Germinal center (tissue), 1 donor: ENCODE data around the gene IQSEC3.

Source experiments
- DNase-seq: peaks from one replicate; pipeline ENCODE4 v3.0.0; 2012; ENCODE audit warnings: mixed read lengths, low spot score

Gene IQSEC3

DNA sequence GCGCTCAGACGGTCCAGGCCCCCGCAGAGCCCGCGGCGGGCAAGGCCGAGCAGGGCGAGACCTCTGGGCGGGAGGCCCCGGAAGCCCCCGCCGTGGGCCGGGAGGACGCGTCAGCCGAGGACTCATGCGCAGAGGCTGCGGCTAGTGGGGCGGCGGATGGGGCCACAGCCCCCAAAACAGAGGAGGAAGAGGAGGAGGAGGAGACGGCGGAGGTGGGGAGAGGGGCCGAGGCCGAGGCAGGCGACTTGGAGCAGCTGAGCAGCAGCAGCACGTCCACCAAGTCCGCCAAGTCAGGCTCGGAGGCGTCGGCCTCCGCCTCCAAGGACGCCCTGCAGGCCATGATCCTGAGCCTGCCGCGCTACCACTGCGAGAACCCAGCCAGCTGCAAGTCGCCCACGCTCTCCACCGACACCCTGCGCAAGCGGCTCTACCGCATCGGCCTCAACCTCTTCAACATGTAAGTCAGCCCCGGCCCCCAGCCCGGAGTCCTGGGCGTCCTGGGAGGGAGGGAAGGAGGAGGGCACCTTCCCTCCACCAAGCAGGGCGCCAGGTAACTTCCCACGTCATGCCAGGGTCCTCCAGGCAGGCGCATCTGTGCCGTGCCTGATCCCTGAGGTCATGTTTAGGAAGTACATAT lies 72.4 kb downstream of the IQSEC3 start:
- no peak for DNase-seq

- DNase-seq: no peak
Measured at GRCh38 chr12:139585-139984, 73.0 kb downstream of the IQSEC3 start.

DNA sequence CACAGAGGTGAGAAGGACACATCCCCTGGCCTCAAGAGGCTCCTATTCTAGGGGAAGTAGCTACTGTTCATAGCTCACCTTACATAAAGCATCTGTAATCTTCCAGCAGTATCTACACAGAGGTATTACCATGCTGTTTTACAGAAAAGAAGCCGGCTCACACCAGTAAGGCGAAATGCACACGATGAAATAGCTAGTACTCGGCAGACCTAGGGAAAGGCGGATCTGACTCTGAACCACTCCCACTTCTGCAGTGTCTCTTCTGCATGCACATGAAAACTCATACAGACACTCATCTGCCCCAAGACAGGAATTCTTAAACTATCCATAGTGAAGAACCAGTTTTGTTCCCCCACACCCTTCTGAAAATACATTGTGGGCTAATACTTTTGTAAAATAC lies 73.6 kb downstream of the IQSEC3 start:
- no peak for DNase-seq

- DNase-seq: no peak
Measured at GRCh38 chr12:143964-144649, 77.5 kb downstream of the IQSEC3 start.

DNA sequence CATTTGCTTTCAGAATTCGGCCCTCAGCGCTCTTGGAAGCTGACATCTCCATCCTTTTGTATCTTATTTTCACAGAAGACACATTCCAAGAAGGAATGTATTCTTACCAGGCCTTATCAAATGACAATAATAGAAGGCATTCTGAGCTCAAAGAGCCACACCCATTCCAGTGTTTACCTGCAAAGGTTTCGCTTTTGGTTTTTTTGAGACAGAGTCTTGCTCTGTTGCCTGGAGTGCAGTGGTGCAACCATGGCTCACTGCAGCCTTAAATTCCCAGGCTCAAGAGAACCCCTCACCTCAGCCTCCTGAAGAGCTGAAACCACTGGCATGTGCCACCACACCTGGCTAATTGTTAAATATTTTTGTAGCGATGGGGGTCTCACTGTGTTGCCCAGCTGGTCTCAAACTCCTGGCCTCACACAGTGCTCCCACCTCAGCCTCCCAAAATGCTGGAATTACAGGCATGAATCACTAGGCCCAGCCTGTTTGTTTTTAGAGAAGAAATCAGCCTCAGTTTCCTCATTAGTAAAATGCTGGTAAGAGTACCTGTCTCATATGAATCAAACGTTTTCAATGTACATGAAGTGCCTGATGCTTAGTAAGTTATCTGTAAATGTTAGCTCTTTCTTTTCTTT lies 78.2 kb downstream of the IQSEC3 start:
- no peak for DNase-seq

DNA sequence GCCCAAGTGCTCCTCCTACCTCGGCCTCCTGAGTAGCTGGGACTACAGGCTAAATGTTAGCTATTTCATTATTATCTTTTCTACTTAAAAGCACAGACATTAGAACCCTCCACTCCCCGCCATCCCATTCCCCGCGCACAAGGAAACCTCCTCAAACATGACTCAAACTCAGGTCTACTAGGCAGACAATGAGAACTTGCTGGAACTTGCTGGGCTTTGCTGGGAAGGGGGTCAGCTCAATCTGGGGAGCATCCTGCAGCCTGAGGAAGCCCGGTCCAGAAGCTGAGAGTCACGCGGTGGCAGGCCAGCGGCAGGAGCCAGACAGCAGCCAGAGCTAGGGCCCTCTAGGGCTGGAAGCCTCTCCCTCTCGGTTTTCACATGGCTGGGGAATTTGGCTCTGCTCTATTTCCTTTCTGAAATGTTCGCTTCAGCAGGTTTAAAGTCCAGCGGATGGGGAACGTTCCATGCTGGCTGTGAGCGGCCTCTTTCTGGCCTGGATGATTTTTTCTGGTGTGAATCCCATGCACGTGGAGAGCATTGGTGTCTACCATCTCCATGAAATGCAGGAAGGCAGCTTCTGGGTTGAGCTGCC lies 78.9 kb downstream of the IQSEC3 start:
- DNase-seq: no peak

GRCh38 chr12:147242-147641 lies 80.7 kb downstream of the IQSEC3 start:
- DNase-seq: no peak

GRCh38 chr12:148676-149416 lies 82.3 kb downstream of the IQSEC3 start:
- no peak for DNase-seq

- no peak for DNase-seq
Measured at GRCh38 chr12:151579-151978, 85.0 kb downstream of the IQSEC3 start.

DNA sequence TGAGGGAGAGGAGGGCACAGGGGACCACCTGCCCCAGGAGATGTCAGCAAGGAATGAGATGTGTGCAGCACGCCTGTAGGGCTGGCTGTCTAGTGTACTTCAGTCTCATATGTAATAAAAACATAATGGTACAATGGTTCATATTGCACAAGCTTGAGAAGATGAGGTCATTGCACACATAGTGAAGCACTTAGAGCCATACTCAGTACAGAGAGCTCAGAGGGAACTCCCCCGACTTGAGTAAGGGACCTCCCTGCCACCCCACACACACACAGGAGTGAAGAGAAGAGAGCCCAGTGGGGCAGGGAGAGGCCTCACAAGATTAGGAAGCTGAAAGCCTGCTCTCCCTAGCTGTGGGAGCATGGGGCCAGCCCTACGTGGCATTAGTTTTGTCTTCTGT lies 85.9 kb downstream of the IQSEC3 start:
- DNase-seq: no peak

- peak; percentile 72 for DNase-seq
Measured at GRCh38 chr12:153080-153746, 86.6 kb downstream of the IQSEC3 start.

- no peak for DNase-seq
Measured at GRCh38 chr12:154058-154457, 87.5 kb downstream of the IQSEC3 start.

GRCh38 chr12:155006-155405 lies 88.4 kb downstream of the IQSEC3 start:
- DNase-seq: no peak

- DNase-seq: no peak
Measured at GRCh38 chr12:155646-156045, 89.1 kb downstream of the IQSEC3 start.

GRCh38 chr12:156945-157344 lies 90.4 kb downstream of the IQSEC3 start:
- no peak for DNase-seq

- DNase-seq: no peak
Measured at GRCh38 chr12:157644-158043, 91.1 kb downstream of the IQSEC3 start.

GRCh38 chr12:159156-159782 lies 92.7 kb downstream of the IQSEC3 start:
- DNase-seq: no peak

GRCh38 chr12:160858-161257 lies 94.3 kb downstream of the IQSEC3 start:
- no peak for DNase-seq

- no peak for DNase-seq
Measured at GRCh38 chr12:161823-162222, 95.3 kb downstream of the IQSEC3 start.

GRCh38 chr12:162467-163307 lies 96.1 kb downstream of the IQSEC3 start:
- DNase-seq: no peak
